ENCODE measurements around the gene PPHLN1.
"Not testable (repeated sequence)": the region's sequence is repeated elsewhere in the genome, so short reads cannot be mapped to it uniquely, and the experiment has no call there.

PPHLN1 gene

DNA sequence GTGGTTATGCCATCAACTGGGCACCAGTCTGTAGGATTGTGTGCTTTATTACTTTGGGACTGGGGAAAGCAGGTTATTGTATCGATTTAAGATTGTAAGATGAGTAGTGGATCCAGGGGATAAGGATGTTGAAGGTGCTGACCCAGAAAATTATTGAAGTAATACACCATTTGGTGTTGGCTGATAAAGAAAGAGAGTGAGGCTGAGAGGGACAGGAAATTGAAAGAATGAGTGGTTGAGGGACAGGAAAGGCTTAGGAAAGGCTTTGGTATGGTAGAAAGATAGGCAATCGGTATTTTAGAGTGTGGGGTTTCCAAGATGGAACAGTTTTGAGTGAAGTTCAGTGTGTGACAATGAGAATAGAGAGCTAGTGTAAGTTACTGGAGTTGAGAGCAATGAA, 12.3 kb downstream of the PPHLN1 start:
- peaks cover 5 to 12% of the 10 kb centered on the region in 2 donors for H3K36me3 ChIP-seq (ENCODE audit: control insufficient read depth in 1 of 2, insufficient read depth in 2 of 2, low read length in 2 of 2)
- no peaks in the 10 kb centered on the region for H3K9me3 ChIP-seq (ENCODE audit: control insufficient read depth in 1 of 2, low read length in 2 of 2)
- H3K9ac ChIP-seq (ENCODE audit: low read depth in 1 of 2, low read length in 2 of 2), result no peak overlapping the region
- no peak overlapping the region for H3K4me3 ChIP-seq (ENCODE audit: low read depth in 1 of 2, low read length in 2 of 2)
- no peak overlapping the region for H3K27ac ChIP-seq (ENCODE audit: low read depth, low read length)
- no peaks in the 10 kb centered on the region for H3K4me1 ChIP-seq (ENCODE audit: control insufficient read depth in 1 of 2, insufficient read depth in 2 of 2, low read length in 2 of 2)
- no peaks in the 10 kb centered on the region for H3K27me3 ChIP-seq (ENCODE audit: control insufficient read depth in 1 of 2, insufficient read depth in 2 of 2, low read length in 2 of 2)

- Histone ChIP-seq H3K4me1 (ENCODE audit: control insufficient read depth in 1 of 2, insufficient read depth in 2 of 2, low read length in 2 of 2) (no peaks in the 10 kb centered on the region), H3K36me3 (ENCODE audit: control insufficient read depth in 1 of 2, insufficient read depth in 2 of 2, low read length in 2 of 2) (peaks cover 0 to 5% of the 10 kb centered on the region in 2 donors), H3K27ac (ENCODE audit: low read depth, low read length) (no peak overlapping the region), H3K4me3 (ENCODE audit: low read depth in 1 of 2, low read length in 2 of 2) (no peak overlapping the region), H3K9me3 (ENCODE audit: control insufficient read depth in 1 of 2, low read length in 2 of 2) (no peaks in the 10 kb centered on the region), H3K9ac (ENCODE audit: low read depth in 1 of 2, low read length in 2 of 2) (no peak overlapping the region), H3K27me3 (ENCODE audit: control insufficient read depth in 1 of 2, insufficient read depth in 2 of 2, low read length in 2 of 2) (no peaks in the 10 kb centered on the region)
These were observed 16.1 kb downstream of the PPHLN1 start for GRCh38 chr12:42342028-42342427.

DNA sequence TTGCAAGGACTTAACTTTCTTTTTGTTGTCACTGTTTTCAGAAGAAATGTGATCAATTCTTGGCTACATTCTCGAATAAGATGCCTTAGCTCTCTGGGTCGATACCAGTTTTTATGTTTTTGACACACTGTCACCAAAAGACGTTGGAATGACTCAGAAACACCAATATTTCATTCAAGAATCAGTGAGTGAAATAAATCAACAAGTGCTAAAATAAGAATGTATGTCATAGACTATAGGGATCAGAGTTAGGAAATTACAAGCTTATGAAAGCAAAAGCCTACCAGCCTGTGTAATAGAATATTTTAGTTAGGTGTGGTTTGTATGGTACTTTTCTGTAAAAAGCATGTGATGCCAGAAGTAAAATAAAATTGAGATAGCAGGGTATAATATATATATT, 17.8 kb downstream of the PPHLN1 start:
- no peaks in the 10 kb centered on the region for H3K27me3 ChIP-seq (ENCODE audit: control insufficient read depth in 1 of 2, insufficient read depth in 2 of 2, low read length in 2 of 2)
- no peak overlapping the region for H3K4me3 ChIP-seq (ENCODE audit: low read depth in 1 of 2, low read length in 2 of 2)
- H3K9ac ChIP-seq (ENCODE audit: low read depth in 1 of 2, low read length in 2 of 2), result no peak overlapping the region
- H3K4me1 ChIP-seq (ENCODE audit: control insufficient read depth in 1 of 2, insufficient read depth in 2 of 2, low read length in 2 of 2), result no peaks in the 10 kb centered on the region
- no peak overlapping the region for H3K27ac ChIP-seq (ENCODE audit: low read depth, low read length)
- H3K36me3 ChIP-seq (ENCODE audit: control insufficient read depth in 1 of 2, insufficient read depth in 2 of 2, low read length in 2 of 2), result peaks cover 0 to 5% of the 10 kb centered on the region in 2 donors
- no peaks in the 10 kb centered on the region for H3K9me3 ChIP-seq (ENCODE audit: control insufficient read depth in 1 of 2, low read length in 2 of 2)

DNA sequence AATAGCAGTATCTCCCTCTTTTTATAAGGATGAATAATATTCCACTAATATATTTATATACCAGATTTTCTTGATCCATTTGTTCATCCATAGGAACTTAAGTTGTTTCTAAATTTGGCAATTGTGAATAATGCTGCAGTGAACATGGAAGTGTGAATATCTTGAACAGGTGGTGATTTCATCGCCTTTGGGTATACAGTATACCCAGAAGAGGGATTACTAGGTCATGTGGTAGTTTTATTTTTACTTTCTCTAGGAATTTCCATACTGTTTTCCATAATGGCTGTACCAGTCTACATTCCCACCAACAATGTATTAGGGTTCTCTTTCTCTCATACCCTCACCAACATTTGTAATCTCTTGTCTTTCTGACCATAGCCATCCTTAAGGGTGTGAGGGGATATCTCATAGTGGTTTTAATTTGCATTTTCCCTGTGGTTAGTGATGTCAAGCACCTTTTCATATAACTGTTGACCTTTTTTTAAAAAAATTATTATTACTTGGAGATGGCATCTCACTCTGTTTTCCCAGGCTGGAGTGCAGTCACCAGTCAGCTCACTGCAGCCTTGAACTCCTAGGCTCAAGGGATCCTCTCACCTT, 20.5 kb downstream of the PPHLN1 start:
- H3K4me3 ChIP-seq (ENCODE audit: low read depth in 1 of 2, low read length in 2 of 2), result no peak overlapping the region
- peaks cover 0 to 5% of the 10 kb centered on the region in 2 donors for H3K36me3 ChIP-seq (ENCODE audit: control insufficient read depth in 1 of 2, insufficient read depth in 2 of 2, low read length in 2 of 2)
- H3K9ac ChIP-seq (ENCODE audit: low read depth in 1 of 2, low read length in 2 of 2), result no peak overlapping the region
- H3K9me3 ChIP-seq (ENCODE audit: control insufficient read depth in 1 of 2, low read length in 2 of 2), result no peaks in the 10 kb centered on the region
- no peaks in the 10 kb centered on the region for H3K4me1 ChIP-seq (ENCODE audit: control insufficient read depth in 1 of 2, insufficient read depth in 2 of 2, low read length in 2 of 2)
- no peaks in the 10 kb centered on the region for H3K27me3 ChIP-seq (ENCODE audit: control insufficient read depth in 1 of 2, insufficient read depth in 2 of 2, low read length in 2 of 2)
- H3K27ac ChIP-seq (ENCODE audit: low read depth, low read length), result no peak overlapping the region

DNA sequence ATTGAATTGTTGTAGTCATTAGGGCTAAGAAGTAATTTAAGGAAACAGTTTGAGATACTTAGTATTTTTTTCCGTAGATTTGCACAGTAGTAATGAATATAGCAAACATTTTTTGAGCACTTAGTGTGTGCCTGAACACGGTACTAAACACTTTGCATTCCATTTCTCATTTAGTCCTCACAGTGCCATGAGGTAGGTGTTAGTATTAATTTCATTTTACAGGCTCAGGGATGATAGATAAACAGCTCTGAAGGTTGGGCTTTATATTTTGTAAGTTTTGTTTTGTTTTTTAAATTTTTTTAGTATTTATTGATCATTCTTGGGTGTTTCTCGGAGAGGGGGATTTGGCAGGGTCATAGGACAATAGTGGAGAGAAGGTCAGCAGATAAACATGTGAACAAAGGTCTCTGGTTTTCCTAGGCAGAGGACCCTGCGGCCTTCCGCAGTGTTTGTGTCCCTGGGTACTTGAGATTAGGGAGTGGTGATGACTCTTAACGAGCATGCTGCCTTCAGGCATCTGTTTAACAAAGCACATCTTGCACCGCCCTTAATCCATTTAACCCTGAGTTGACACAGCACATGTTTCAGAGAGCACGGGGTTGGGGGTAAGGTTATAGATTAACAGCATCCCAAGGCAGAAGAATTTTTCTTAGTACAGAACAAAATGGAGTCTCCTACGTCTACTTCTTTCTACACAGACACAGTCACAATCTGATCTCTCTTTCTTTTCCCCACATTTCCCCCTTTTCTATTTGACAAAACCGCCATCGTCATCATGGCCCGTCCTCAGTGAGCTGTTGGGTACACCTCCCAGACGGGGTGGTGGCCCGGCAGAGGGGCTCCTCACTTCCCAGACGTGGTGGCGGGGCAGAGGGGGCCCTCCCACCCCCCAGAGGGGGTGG, 23.4 kb downstream of the PPHLN1 start:
- not testable (repeated sequence) for H3K27ac ChIP-seq (ENCODE audit: low read depth, low read length); H3K9me3 ChIP-seq (ENCODE audit: control insufficient read depth in 1 of 2, low read length in 2 of 2); H3K4me3 ChIP-seq (ENCODE audit: low read depth in 1 of 2, low read length in 2 of 2); H3K27me3 ChIP-seq (ENCODE audit: control insufficient read depth in 1 of 2, insufficient read depth in 2 of 2, low read length in 2 of 2); H3K36me3 ChIP-seq (ENCODE audit: control insufficient read depth in 1 of 2, insufficient read depth in 2 of 2, low read length in 2 of 2); H3K9ac ChIP-seq (ENCODE audit: low read depth in 1 of 2, low read length in 2 of 2); H3K4me1 ChIP-seq (ENCODE audit: control insufficient read depth in 1 of 2, insufficient read depth in 2 of 2, low read length in 2 of 2)

DNA sequence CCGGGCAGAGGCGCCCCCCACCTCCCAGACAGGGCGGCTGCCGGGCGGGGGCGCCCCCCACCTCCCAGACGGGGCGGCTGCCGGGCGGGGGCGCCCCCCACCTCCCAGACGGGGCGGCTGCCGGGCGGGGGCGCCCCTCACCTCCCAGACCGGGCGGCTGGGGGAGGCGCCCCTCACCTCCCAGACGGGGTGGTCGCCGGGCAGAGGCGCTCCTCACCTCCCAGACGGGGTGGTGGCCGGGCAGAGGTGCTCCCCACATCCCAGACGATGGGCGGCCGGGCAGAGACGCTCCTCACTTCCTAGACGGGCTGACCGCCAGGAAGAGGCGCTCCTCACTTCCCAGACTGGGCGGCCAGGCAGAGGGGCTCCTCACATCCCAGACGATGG, 24.0 kb downstream of the PPHLN1 start:
- H3K27me3 ChIP-seq (ENCODE audit: control insufficient read depth in 1 of 2, insufficient read depth in 2 of 2, low read length in 2 of 2); H3K4me1 ChIP-seq (ENCODE audit: control insufficient read depth in 1 of 2, insufficient read depth in 2 of 2, low read length in 2 of 2); H3K36me3 ChIP-seq (ENCODE audit: control insufficient read depth in 1 of 2, insufficient read depth in 2 of 2, low read length in 2 of 2); H3K9me3 ChIP-seq (ENCODE audit: control insufficient read depth in 1 of 2, low read length in 2 of 2); H3K27ac ChIP-seq (ENCODE audit: low read depth, low read length); H3K4me3 ChIP-seq (ENCODE audit: low read depth in 1 of 2, low read length in 2 of 2); H3K9ac ChIP-seq (ENCODE audit: low read depth in 1 of 2, low read length in 2 of 2): not testable (repeated sequence)

DNA sequence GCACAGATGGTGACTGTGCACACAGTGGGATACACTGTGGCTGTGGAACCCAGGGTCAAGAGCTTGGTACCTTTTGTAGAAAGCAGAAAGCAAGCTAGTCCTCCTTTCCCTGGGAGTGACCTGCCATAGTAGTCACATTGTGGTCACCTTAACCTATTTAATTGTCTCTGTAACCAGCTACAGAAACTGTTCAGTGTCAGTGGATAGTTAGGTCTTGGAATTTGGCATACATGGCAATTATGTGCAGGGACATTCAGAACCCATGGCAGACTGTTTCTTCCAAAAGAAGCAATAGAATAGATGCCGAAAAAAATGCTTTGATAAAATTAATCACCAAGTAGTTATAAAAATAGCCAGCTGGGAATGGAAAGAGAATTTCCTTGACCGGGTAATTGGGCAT, 30.4 kb downstream of the PPHLN1 start:
- no peak overlapping the region for H3K4me3 ChIP-seq (ENCODE audit: low read depth in 1 of 2, low read length in 2 of 2)
- H3K9ac ChIP-seq (ENCODE audit: low read depth in 1 of 2, low read length in 2 of 2), result no peak overlapping the region
- peaks cover 9 to 26% of the 10 kb centered on the region in 2 donors for H3K36me3 ChIP-seq (ENCODE audit: control insufficient read depth in 1 of 2, insufficient read depth in 2 of 2, low read length in 2 of 2)
- no peaks in the 10 kb centered on the region for H3K27me3 ChIP-seq (ENCODE audit: control insufficient read depth in 1 of 2, insufficient read depth in 2 of 2, low read length in 2 of 2)
- H3K27ac ChIP-seq (ENCODE audit: low read depth, low read length), result no peak overlapping the region
- H3K4me1 ChIP-seq (ENCODE audit: control insufficient read depth in 1 of 2, insufficient read depth in 2 of 2, low read length in 2 of 2), result no peaks in the 10 kb centered on the region
- no peaks in the 10 kb centered on the region for H3K9me3 ChIP-seq (ENCODE audit: control insufficient read depth in 1 of 2, low read length in 2 of 2)

DNA sequence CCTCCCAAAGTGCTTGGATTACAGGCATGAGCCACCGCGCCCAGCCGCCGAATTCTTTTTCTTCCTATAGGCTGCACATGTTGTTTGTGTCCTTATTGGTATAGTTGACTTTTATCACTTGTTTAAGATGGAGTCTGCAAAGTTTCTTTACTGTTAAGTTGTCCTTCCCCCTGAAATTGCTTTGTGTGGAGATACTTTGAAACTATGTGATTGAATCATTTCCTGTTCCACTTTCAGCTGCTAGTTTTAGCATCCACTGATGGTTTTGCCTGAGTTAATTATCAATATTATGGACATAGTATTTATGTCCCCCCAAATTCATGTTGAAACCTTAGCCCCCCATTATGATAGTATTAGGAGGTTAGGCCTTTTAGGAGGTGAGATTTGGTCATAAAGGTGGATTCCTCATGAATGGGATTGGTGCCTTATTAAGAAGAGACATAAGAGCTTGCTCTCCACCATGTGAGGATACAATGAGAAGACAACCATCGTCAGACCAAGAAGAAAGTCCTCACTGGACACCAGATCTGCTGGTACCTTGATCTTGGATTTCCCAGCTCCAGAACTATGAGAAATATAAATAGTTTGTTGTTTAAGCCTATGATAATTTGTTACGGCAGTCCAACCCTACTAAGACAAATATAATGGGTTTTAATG, 34.9 kb downstream of the PPHLN1 start:
- no peak overlapping the region for H3K9ac ChIP-seq (ENCODE audit: low read depth in 1 of 2, low read length in 2 of 2)
- no peak overlapping the region for H3K27ac ChIP-seq (ENCODE audit: low read depth, low read length)
- no peaks in the 10 kb centered on the region for H3K27me3 ChIP-seq (ENCODE audit: control insufficient read depth in 1 of 2, insufficient read depth in 2 of 2, low read length in 2 of 2)
- H3K4me3 ChIP-seq (ENCODE audit: low read depth in 1 of 2, low read length in 2 of 2), result no peak overlapping the region
- H3K36me3 ChIP-seq (ENCODE audit: control insufficient read depth in 1 of 2, insufficient read depth in 2 of 2, low read length in 2 of 2), result peaks cover 5 to 9% of the 10 kb centered on the region in 2 donors
- H3K9me3 ChIP-seq (ENCODE audit: control insufficient read depth in 1 of 2, low read length in 2 of 2), result no peaks in the 10 kb centered on the region
- no peaks in the 10 kb centered on the region for H3K4me1 ChIP-seq (ENCODE audit: control insufficient read depth in 1 of 2, insufficient read depth in 2 of 2, low read length in 2 of 2)

GRCh38 chr12:42361909-42362646, 36.1 kb downstream of the PPHLN1 start:
- no peak overlapping the region for H3K9ac ChIP-seq (ENCODE audit: low read depth in 1 of 2, low read length in 2 of 2)
- no peak overlapping the region for H3K4me3 ChIP-seq (ENCODE audit: low read depth in 1 of 2, low read length in 2 of 2)
- no peak overlapping the region for H3K27ac ChIP-seq (ENCODE audit: low read depth, low read length)
- no peaks in the 10 kb centered on the region for H3K4me1 ChIP-seq (ENCODE audit: control insufficient read depth in 1 of 2, insufficient read depth in 2 of 2, low read length in 2 of 2)
- H3K9me3 ChIP-seq (ENCODE audit: control insufficient read depth in 1 of 2, low read length in 2 of 2), result no peaks in the 10 kb centered on the region
- no peaks in the 10 kb centered on the region for H3K27me3 ChIP-seq (ENCODE audit: control insufficient read depth in 1 of 2, insufficient read depth in 2 of 2, low read length in 2 of 2)
- no peaks in the 10 kb centered on the region for H3K36me3 ChIP-seq (ENCODE audit: control insufficient read depth in 1 of 2, insufficient read depth in 2 of 2, low read length in 2 of 2)

All from duodenal mucosa (tissue), 2 donors.